Measurements from ENCODE around the gene CLASP1.
"Not testable (repeated sequence)": the region's sequence is repeated elsewhere in the genome, so short reads cannot be mapped to it uniquely, and the experiment has no call there.

The CLASP1 gene

DNA sequence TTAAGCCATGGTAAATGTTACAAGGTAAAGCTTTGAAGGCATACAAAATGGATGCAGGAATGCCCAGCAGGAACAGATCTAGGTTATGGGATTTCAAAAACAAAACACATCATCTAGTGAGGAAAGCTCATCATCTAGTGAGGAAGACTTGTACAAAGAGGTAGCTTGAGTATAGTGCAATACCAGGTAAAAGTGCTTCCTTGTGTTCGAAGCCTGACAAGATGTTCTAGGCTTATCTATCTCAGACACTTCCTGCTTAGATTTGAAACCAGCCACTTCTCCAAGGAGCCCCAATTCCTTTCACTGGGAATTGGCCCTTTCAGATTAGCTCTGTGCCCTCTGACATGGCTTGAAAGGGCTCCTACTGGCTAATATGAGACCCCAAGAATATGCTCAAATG lies 73.0 kb downstream of the CLASP1 start:
- DNase-seq, result no peak

DNA sequence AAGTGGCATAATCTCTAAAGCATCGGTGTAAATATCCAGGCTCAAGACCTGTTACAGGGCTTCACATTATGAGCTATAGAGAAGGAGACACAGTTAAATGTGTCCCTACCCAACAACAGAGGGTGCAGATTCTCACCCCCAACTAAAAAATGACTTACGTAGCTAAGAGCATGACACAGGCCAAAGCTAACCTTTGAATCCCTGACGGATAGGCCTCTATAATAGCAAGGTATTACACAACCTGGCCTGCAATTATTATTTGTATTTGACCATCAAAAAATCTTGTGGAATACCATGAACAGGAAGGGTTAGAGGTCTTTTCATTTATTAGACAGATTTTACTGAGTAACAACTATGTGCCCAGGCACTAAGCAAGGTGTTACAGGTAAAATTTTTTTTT lies 73.5 kb downstream of the CLASP1 start:
- DNase-seq, result no peak

DNA sequence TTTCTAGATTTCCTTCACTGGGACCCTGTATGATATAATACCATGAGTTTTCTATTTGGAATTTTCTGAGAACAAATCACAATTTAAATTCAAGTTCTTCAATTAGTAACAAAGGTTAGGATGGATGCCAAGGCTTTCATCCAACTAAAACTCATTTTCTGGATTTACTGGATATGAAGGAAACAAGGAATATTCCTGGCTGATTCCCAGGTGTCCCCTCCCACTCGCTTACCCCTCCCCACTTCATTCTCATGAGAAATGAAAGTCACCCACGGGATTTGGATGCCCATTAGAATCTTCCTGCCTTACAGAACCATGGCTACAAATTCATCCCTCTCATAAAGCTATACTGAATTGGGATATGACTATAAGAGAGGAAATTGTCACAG lies 78.6 kb downstream of the CLASP1 start:
- peak in 1 of 2 experiments; percentile 22 for DNase-seq

DNA sequence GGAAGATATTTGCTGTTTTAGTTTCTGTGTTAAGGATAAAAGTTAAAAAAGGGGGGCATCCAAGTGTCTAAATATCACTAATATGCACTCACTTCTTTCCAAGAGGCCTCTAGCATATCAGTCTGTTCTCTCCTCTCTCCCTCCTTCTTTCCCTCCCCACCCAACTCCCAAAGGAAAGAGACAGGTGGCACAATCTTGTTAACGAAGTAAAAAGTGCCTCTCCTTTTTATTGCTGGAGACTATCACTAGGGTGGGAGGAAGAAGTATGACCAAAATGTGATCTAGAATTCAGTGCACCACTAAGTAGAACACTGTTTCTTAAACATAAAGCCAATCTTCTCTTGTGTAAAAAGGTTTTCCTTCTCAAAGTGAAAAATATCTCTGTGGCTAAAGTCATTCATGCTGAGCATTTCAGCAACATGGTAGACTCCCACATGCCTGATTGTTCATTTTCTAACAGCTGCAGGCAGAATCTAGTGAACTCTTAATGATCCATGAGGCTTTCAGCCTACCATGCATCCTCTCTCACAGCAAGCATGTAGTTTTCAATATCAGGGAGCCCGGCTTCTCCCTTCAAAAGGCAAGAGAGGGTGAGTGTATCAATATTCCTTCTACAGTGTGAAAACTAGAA lies 79.1 kb downstream of the CLASP1 start:
- peak; percentile 58 to 72 for DNase-seq

DNA sequence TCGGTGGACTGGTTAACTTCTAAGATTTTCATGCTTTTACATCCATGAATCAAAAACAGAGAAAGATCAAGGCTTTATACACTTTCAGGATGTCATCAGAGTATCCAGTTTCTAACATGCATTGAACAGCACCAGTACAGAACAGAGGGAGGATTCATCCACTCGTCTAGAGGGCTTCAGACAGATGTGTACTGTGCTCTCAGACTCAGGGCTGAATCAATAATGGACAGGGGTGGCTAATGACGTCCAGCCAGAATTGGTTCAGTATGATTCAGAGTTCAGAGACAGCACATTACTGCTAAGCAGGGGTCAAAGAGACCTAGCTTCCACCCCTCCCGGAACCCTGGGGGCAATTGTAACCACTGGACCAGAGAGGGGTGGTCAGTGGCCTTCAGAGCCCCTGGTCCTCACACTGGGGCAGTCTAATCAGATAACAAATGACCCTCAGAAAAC lies 81.3 kb downstream of the CLASP1 start:
- peak; percentile 11 to 67 for DNase-seq

DNA sequence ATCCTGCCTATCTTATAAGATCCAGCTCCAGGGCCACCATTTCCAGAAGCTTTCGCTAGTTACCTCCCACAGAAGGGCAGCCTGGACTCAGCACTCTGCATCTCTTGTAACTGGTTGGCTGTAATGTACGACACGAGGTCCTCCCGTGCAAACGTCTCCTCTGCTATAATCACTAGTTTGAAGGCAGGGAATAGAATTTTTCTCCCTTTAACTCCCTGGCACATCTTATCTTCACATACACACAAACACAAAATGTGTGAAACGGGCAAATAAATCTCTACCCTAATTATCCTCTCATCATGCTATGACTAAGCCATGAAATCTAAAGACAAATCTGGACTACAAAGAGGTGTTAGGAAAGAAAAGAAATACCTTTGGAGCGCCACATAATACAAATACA lies 81.8 kb downstream of the CLASP1 start:
- no peak for DNase-seq

DNA sequence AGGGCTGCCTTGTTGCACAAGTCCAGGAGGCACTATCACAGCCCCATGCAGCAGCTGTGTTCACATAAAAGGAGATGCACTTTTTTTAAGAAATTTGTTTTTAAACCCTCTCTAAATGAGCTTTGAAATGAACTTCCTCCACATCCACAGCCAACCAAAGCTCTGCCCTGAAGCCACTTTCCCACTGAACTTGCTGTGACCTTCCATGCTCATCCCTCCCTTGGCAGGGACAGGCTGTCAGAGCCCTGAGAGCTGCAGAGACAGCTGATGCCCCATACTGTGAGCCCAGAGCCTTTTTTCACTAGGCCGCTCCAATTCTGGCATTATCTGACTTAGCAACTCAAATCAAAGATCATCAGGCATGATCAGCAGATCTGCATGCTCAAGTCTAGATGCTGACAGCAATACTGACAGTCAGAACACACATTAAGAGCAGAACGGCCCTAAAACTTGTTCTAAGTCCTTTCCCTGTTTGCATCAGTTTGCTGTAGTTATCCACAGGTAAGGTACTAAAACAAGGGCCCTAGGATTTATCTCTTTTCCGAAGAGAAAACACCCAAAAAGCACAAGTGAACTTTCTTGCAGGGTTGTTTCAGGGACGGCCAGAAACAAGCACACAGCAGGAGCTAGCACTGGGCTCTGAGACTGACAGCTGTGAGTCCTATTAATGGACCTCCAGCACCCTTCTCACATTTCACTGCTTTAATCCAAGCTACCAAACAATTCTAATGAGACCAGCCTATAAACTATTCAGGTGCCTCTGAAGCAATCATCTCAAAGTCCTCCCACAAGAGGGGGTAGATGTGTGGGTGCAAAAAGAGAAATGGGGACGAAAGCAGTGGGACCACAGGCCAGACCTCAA lies 83.6 kb downstream of the CLASP1 start:
- DNase-seq, result peak; percentile 80 to 91

DNA sequence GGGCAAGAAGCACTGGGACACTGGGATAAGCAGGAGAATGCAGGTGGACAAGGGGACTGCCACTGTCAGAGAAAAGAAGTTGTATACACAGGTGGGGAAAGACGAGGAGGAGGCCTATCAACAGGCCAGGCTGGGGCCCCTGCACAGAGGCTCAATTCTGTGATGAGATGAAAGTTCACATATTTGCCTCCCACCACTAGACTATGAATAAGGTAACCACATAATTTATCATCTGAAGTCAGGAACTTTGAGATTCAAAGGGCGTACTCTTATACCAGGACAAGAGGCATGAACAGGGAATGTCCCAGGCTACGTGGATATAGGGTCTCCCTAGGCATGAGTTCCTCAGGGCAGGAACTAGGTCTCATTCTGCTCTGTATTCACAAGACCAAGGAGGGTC lies 84.4 kb downstream of the CLASP1 start:
- no peak for DNase-seq

DNA sequence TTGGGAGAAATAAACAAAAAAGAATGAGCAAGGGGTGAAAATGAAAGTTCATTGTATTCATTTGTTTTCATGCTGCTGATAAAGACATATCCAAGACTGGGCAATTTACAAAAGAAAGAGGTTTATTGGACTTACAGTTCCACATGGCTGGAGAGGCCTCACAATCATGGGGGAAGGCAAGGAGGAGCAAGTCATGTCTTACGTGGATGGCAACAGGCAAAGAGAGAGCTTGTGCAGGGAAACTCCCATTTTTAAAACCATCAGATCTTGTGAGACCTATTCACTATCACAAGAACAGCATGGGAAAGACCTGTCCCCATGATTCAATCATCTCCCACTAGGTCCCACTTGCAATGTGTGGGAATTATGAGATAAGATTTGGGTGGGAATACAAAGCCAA lies 85.5 kb downstream of the CLASP1 start:
- DNase-seq, result not testable (repeated sequence)

DNA sequence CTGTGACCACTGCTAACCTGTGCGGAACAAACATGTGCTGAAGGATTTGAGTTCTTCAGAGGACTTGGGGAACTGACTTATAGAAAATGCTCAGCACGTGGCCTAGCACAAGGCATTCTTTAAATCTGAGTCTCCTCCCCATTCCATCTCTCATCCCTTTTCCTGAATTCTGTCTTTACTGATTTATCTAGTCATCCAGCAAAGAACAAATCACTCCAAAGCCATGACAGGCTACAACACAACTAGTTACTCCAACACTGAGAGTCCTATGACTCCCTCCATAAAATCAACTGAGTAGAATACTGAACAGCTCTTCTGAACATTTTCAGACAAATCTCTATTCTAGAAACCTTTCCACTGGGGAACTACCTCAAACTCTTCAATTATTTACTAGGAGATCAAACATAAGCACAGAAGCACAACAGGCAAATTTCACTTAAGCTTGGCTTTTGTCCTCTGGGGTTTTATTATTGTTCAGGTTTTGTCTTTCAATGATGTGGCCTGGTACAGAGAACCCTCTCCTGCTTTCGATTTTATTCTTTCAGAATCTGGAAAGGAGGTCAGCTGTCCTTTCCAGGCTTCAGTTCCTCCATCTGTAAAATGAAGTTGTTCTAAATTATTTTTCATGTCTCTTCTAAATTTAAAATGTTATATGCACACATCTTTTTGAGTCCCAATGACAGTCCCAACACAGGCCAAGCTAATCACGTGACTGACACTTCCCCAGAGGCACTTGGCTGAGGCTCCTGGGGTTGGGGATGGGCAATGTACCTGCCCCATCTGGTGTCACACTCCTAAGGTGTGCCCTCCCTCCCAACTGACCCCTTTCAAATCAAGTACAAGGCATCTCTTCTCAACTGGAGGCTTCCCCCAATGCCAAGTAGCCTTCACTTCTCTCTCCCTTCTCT lies 86.7 kb downstream of the CLASP1 start:
- no peak for DNase-seq

DNA sequence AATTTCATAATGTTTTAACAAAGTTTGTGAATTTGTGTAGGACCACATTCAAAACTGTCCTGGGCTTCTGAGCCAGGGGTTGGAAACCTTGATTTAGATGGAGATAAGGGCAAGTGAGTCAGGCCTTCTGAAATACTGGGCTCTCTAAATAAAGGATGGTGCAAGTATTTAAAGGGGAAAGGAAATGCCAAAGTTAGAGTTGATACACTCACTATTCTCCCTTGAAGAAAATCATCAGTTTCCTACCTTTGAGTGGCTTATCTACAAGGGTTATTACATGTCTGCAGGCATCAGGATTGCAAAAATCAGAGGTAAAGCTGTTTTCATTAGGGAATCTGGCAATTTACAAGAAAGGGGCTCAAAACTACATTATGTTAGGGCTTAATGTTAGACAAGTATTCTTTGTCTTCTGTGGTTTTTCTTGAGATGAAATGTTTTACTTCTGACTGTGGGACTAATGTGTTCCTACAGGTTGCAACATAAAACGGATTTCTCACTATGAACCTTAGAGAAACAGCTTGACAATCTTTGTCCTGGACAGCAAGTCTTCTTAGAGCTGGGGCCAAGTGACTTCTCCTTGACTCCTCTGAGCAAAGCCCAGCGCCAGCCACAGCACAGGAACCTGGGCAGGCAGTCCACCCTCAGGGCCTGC lies 87.5 kb downstream of the CLASP1 start:
- no peak for DNase-seq

DNA sequence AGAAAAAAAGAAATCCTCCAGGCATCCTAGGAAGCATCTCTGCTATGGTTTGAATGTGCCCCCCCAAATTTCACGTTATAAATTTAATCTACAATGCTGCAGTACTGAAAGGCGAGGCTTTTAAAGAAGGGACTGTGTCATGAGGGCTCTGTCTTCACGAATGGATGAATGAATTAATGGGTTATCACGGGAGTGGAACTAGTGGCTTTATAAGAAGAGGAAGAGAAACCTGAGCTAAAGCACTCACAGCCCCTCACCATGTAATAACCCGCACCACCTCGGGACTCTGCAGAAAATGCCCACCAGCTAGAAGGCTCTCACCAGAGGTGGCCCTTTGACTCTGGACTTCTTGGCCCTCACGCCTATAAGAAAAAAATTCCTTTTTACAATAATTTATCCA lies 90.9 kb downstream of the CLASP1 start:
- DNase-seq, result no peak

DNA sequence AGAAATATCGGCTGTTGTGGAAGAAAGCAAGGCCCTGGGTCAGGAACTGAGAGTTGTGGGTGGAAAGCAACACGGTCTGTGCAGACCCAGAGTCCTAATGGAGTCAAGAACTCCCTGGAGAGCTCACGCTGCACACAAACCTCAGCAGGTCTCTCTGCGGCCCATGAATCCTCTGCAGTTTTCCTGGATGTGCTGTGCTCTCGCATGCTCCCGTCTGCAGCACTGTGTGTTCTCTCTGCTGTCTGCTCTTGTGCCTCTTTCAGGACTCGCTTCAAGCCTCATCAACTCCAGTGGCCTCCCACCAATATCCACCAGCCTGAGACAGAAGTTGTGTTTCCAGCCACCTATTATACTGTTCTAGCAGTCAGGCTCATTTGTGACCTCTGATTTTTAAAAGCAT lies 94.3 kb downstream of the CLASP1 start:
- DNase-seq, result no peak

DNA sequence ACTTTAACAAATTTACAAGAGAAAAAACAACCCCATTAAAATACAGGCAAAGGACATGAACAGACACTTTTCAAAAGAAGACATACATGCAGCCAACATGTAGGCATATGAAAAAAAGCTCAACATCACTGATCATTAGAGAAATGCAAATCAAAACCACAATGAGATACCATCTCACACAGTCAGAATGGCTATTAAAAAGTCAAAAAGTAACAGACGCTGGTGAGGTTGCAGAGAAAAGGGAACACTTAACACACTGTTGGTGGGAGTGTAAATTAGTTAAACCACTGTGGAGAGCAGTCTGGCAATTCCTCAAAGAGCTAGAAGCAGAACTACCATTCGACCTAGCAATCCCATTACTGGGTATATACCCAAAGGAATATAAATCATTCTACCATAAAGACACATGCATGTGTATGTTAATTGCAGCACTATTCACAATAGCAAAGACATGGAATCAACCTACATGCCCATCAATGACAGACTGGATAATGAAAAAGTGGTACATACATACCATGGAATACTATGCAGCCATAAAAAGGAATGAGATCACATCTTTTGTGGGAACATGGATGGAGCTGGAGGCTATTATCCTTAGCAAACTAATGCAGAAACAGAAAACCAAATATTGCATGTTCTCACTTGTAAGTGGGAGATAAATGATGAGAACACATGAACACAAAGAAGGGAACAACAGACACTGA lies 96.6 kb downstream of the CLASP1 start:
- not testable (repeated sequence) for DNase-seq

DNA sequence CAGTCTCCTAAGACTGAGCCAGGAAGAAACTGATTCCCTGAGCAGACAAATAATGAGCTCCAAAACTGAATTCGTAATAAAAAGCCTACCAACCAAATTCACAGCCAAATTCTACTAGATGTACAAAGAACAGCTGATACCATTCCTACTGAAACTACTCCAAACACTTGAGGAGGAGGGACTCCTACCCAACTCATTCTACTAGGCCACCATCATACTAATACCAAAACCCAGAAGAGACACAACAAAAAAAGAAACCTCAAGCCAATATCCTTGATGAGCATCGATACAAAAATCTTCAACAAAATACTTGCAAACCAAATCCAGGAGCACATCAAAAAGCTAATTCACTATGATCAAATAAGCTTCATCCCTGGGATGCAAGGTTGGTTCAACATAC lies 98.6 kb downstream of the CLASP1 start:
- DNase-seq, result no peak

DNA sequence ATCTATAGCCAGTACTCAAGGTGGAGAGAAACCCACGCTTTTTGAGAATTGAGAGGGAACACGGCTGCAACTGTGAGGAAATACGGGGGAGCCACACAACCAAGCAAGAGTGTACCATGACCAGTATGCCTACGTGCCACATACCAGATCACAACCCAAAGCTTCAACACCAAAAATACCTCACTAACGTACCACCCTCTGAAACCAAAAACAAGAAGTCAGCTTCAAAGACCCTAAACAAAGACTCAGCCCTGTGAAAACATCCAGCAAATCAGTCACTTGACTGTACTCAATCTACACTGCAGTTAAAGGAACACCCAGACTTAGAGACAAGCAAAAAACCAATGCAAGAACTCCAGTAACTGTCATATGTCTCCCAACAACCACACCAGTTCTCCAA lies 101.6 kb downstream of the CLASP1 start:
- no peak for DNase-seq

DNA sequence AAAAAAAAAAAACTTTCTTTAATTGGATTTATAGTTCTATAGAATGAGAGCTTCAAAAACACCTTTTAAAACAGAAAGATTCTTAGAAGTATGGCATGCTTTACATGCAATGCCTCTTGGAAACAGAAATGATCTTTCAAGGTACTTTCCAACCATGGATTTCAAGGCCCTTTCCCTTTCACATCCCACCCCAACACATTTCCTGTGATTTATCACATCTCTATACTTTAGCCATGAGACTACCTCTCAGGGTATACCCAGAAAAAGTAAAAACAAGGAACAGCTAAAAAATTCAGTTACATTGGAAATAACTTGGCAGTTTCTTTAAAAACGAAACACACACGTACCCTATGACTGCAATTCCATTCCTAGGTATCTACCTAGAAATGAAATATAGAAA lies 103.3 kb downstream of the CLASP1 start:
- no peak for DNase-seq

DNA sequence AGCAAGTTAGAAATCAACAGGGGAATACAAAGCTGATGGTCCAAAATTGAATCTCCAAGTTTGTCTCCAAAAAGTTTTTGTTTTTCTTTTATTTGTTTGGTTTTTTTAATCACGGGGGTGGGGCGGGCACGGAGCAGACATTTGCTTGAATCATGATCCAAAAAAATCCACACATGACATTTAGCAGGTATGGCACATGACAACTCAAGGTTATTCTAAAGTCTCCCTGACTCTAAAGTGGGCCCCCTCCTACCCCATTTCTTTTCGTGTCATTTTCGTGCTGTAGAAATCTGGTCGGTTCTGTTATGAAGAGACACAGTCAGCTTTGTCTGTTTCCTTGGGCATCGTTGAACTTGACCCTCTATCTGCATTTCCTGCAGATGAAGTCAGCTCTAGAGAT lies 104.0 kb downstream of the CLASP1 start:
- DNase-seq, result no peak

DNA sequence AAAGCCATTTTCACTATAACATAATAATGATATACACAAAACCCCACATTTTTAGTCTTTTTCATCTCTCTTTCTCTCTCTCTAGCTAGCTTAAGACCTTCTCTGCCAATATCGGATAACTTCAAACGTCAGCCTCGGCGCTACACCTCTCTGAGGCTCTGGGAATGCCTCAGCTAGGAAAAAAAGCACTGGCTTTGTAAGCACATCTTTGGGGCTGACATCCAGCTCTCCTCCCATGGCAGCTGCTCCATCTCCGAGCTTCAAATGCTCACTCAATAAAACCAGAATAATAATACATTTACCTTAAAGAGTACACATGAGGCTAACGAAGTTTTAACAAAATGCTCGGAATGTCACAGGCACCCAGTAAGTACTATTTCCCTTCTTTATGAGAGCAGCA lies 107.8 kb downstream of the CLASP1 start:
- DNase-seq, result no peak

DNA sequence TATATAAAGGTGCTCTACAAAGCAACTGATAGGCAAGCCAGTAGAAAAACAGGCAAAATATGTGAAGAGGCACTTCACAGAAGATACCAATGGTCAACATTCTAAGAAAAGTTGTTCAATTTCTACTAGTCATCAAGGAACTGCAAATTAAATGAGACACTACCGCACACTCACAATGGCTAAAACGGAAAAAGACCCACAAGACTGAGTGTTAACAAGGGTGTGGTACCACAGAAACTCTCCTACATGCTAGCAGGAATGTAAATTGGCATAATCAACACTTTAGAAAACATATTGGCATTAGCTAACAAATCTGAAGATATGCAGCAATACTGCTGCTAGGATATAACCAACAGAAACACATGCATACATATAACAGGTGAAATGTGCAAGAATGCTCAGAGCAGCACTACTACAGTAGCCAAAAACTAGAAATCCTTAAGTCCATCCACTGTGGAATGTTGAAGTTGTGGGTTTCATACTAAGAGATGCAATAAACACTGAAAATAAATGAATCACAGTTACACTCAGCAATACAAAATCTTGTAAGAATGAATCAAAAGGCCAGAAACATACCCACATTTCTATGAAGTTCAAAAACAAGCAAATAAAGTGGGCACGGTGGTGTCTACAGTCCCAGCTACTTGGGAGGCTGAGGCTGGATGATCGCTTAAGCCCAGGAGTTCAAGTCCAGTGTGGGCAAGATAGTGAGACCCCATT lies 109.4 kb downstream of the CLASP1 start:
- no peak for DNase-seq

DNA sequence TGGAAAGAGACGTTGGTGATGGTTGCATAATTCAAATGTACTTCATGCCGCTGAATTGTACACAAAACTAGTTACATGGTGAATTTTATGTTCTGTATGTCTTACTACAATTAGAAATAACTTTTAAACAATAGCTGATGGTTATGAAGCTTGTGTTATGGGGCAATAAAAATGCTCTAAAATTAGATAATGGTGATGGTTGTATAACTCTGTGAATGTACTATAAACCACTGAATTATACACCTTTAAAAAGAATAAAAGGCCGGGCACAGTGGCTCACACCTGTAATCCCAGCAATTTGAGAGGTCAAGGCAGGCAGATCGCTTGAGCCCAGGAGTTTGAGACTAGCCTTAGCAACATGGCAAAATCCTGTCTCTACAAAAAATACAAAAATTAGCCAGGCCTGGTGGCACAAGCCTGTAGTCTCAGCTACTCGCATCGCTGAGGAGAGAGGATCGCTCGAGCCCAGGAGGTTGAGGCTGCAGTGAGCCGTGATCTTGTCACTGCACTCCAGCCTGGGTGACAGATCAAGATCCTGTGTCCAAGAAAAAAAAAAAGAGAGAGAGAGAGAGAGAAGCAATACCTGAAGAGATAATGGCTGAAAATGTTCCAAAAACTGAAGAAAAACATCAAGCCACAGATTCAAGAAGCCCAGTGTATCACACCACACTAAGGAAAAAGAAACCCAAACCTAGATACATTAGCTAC lies 112.3 kb downstream of the CLASP1 start:
- DNase-seq, result no peak

Data from NCI-H524 (cell line).